Glomerular endothelial cell (primary cell): Measurements from ENCODE around the gene RFFL. TPM values are rescaled to one million over a fixed set of nuclear protein-coding genes. Genes with fewer than 3 reads are reported as not detected.
A peak's percentile ranks its signal among the peaks of the same experiment; 100 is the strongest.
"Not testable (repeated sequence)": the region's sequence is repeated elsewhere in the genome, so short reads cannot be mapped to it uniquely, and the experiment has no call there.

ENCODE experiments used
- DNase-seq: peaks from one replicate; pipeline ENCODE4 v3.0.0-alpha.2; 2011; ENCODE audit warnings: low read depth, low spot score; ENCODE audit errors: extremely low read depth
- total RNA-seq: library from RNA; depleted of rRNA; stranded (reverse); fragments of >200 nt; gene quantifications from 2 replicates; pipeline ENCODE4 v1.2.3, GENCODE V29; 2015

The RFFL gene
- total RNA-seq, 1 donor from 2014 or later: 11.5 TPM

DNA sequence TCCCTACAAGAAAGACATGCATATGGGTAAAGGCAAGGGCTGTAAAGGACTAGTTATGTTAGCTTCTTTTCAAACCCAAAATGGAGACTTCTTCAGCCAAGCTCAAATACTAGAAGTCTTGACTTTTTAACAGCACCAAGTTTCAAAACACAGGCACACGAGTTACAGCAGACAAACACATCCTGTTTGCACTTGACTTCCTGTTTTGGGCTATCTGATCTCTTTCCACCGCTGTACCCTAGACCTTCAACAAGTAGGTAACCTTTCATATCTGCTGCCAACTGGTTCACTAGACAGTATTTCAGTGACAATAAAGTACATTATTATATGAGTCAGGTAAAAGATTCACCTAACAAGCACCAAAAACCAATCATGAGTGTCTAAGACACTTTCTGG is 12.3 kb downstream of the RFFL start:
- no peak for DNase-seq

DNA sequence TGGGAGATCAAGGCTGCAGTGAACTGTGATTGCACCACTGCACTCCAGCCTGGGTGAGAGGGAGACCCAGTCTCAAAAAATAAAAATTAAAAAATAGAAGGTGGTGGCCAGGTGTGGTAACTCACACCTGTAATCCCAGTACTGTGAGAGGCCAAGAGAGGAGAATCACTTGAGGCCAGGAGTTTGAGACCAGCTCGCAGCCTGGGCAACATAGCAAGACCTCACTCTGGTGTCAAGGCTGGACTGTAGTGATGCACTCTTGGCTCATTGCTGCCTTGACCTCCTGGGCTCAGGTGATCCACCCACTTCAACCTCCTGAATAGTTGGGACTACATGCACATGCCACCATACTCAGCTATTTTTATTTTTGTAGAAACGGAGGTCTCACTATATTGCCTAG is 13.3 kb downstream of the RFFL start:
- DNase-seq: no peak

DNA sequence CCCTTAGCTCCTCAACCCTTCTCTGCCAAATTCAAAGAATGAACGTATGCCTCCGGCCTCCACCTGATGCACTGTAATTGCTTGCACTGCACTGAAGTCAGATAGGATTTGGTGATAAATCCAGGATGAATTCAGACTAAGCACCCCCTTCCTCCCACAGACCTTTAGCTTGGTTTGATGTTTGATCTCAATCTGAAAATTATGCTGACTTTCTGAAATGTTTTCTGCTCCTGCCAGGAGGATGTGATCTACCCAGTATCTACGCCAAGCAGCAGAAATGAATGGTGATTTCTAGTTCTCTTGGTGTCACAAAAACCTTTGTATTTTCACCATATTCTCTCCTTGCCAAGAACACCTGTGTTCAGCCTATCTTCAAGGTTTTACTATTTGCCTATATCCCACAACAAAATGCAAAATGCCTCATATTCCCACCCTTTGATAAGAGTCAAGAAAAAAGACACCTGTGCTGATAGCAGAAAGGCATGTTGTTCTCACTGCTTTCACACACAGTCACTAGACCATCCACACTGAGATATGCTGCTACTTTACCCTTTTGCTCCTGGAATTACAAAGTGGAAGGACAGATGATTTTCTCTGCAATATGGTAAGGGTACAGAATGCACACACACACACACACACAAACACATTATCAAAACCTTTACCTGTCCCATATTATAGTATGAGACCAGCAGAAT is 14.7 kb downstream of the RFFL start:
- no peak for DNase-seq

GRCh38 chr17:35046740-35047283 is 16.7 kb downstream of the RFFL start:
- no peak for DNase-seq

GRCh38 chr17:35046245-35046644 is 17.3 kb downstream of the RFFL start:
- no peak for DNase-seq

GRCh38 chr17:35045458-35045979 is 18.0 kb downstream of the RFFL start:
- DNase-seq: not testable (repeated sequence)

DNA sequence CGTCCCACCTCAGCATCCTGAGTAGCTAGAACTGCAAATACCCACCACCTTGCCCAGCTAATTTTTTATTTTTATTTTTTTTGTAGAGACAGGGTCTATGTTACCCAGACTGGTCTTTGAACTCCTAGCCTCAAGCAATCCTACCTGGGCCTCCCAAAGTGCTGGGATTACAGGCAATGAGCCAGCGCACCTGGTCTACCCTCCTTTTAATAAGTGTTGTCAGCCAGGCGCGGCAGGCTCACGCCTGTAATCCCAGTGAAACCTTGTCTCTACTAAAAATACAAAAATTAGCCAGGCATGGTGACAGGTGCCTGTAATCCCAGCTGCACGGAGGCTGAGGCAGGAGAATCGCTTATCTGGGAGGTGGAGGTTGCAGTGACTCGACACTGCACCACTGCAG is 19.3 kb downstream of the RFFL start:
- no peak for DNase-seq

GRCh38 chr17:35041390-35041789 is 22.1 kb downstream of the RFFL start:
- no peak for DNase-seq

DNA sequence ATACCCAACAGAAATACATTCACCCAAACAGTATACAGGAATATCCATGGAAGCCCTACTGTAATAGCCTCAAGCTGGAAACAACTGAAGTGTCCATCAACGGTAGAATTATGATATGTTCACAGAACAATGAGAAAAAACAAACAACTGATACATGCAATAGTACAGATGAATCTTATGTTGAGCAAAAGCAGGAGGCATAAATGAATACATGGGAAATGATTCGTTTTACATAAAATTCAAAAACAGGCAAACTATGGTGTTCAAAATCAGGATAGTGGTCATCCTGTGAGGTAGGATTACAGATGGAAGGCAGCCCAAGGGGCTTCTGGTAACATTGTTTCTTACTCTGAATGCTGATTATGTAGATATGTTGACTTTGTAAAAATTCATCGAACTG is 25.1 kb downstream of the RFFL start:
- DNase-seq: no peak

DNA sequence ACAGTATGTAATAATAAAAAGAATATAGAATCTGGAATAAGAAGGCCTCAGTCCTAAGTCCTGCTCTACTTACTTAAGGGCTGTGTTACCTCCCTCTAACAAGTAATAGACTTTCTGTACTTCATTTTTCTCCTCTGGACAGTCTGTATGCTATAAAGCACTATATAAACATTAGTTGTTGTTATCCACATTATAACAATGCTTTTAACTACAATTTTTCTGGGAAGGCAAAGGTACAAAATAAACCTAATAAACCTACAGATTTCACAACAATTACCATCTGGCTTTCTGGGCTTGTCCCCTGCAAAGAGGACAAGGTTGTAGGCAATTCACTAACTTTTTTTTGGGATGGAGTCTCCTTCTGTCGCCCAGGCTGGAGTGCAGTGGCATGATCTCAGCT is 32.7 kb downstream of the RFFL start:
- no peak for DNase-seq

DNA sequence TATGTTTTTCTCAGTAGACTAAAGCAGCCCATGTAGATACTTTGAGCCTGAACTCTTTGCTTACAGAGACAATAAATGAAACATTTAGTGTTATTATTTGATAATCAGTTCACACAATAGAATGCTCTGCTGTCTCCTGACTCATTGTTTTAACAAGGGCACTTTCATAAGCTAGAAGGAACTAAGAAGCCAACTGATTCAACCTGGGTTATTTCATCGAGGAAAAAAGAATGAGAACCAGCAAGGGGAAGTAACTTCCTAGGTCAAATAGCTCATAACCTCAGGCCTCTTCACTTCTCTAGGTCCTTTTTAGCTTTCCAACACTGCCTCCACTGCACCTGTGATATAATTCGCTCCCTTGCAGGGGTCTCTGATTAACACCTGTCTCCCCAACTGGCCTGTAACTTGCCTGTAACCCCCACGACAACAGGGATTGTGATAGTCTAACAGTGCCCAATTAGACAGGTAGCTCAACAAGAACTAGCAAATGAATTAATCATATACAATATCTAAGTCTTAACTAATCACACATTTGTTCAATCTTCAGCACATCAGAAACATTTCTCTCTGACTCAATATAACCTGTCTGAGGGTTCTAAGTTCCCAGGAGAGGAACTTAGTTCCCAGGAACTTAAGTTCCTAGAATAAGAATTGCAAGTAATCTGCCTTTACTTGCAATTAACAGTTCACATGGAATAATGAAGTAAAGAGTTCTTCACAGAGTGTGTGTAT is 34.8 kb downstream of the RFFL start:
- no peak for DNase-seq

DNA sequence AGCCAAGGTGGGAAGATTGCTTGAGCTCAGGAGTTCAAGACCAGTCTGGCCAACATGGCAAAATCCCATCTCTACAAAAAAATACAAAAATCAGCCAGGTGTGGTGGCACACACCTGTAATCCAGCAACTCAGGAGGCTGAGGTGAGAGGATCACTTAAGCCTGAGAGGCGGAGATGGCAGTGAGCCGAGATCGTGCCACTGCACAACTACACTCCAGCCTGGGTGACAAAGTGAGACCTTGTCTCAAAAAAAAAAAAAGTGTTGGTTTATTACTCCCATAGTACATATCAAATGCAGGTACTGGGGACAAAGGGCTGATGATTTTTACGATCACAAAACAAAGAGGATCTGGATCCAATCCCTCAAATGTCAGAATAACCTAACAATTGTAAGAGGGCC is 35.4 kb downstream of the RFFL start:
- not testable (repeated sequence) for DNase-seq

DNA sequence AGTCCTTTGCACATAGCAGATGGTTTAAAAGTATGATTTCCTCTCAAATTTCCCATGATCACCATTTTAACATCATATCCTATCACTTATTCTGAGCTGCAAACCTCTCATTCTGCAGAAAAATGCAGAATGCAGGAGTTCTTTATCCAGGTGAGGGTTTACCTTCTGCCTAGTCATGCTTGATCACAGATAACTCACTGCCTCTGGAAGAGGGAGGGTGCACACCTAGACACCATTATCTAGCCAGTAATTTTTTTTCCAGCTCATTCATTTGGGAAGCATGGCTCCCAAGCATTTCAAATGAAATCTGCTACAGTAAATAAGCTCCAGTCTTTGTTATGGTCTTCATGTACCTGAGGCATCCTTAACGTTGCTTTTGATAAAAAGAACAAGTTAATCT is 38.0 kb downstream of the RFFL start:
- DNase-seq: no peak

GRCh38 chr17:35023538-35023937 is 40.0 kb downstream of the RFFL start:
- no peak for DNase-seq

- peak; percentile 77 for DNase-seq
These were observed 40.9 kb downstream of the RFFL start for GRCh38 chr17:35022536-35023063.

GRCh38 chr17:35021520-35022380 is 41.8 kb downstream of the RFFL start:
- DNase-seq: no peak

GRCh38 chr17:35019386-35020179 is 43.9 kb downstream of the RFFL start:
- DNase-seq: no peak

- no peak for DNase-seq
These were observed 44.7 kb downstream of the RFFL start for GRCh38 chr17:35018814-35019213.

DNA sequence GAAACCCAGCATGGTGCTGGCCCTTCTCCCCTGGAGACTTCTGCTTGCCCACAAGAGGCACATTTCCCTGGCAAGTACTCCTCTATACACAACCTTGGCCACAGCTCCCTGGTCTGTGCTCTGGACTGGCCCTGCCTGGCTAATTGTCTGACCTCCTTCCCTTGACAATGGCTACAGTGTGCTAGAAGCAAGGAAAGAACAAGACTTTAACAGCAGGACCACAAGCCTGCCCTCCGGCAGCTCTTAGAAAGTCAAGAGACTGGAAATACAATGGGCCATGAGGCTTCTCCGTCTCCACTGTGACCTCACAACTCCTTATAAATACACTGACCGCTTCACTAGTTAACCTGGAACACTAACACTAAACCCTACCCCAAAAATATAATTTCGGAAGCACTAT is 46.5 kb downstream of the RFFL start:
- DNase-seq: no peak

- no peak for DNase-seq
These were observed 47.1 kb downstream of the RFFL start for GRCh38 chr17:35016369-35016768.
